Upper lobe of right lung (tissue), 1 donor: ENCODE measurements around the gene BCL11A. TPM values are rescaled to one million over a fixed set of nuclear protein-coding genes. Genes with fewer than 3 reads are reported as not detected.

ENCODE experiments used
- ATAC-seq: fragments of 200-7000 bp; cut with Tn5 transposase; one replicate; pipeline ENCODE4 v1.9.1; 2020; ENCODE audit warnings: mild to moderate bottlenecking, moderate library complexity
- DNase-seq: peaks from one replicate; pipeline ENCODE4 v3.0.0-alpha.2; 2020
- H3K27ac ChIP-seq: fragments of 200-600 bp; one replicate; pipeline ENCODE4 v1.8.0; 2022
- H3K27me3 ChIP-seq: fragments of 200-600 bp; one replicate; pipeline ENCODE4 v1.8.0; 2022; ENCODE audit warnings: mild to moderate bottlenecking
- H3K36me3 ChIP-seq: fragments of 200-600 bp; one replicate; pipeline ENCODE4 v1.8.0; 2022
- H3K4me1 ChIP-seq: fragments of 200-600 bp; one replicate; pipeline ENCODE4 v1.8.0; 2022
- H3K4me3 ChIP-seq: fragments of 200-600 bp; one replicate; pipeline ENCODE4 v1.8.0; 2022; ENCODE audit warnings: mild to moderate bottlenecking
- H3K9me3 ChIP-seq: fragments of 200-600 bp; one replicate; pipeline ENCODE4 v1.8.0; 2022
- CTCF ChIP-seq: fragments of 200-600 bp; IDR thresholded peaks from one replicate; pipeline ENCODE4 v1.8.0; 2022; ENCODE audit warnings: antibody characterized with exemption
- intact Hi-C: fragments of 100-400 bp; cut with DNase I; formaldehyde crosslinking; loops from one replicate; pipeline ENCODE4 v1.11.0; 2022
- total RNA-seq: library from RNA; stranded (reverse); fragmentation: NEBNext Ultra II Directional; extraction: Animal tissue kit (Norgen Biotek cat#: 25700); gene quantifications from one replicate; pipeline ENCODE4 v1.2.1, GENCODE V29; 2021
- donor health status: DM: no; HTN: yes; CAD: no; lungs with severe emphysema.

Gene BCL11A
- total RNA-seq, 1 donor from 2014 or later: 10.3 TPM

- no peak for TF ChIP-seq CTCF
- DNase-seq (no peak), ATAC-seq (no peak)
- Histone ChIP-seq H3K9me3 (no peaks in the 10 kb centered on the region), H3K27ac (no peak overlapping the region), H3K4me1 (no peaks in the 10 kb centered on the region), H3K27me3 (no peaks in the 10 kb centered on the region), H3K4me3 (no peak overlapping the region), H3K36me3 (no peaks in the 10 kb centered on the region)
- intact Hi-C loops: no loop called here
Observed at GRCh38 chr2:60446413-60447267, 106.8 kb downstream of the BCL11A start.

GRCh38 chr2:60445684-60446179, 107.7 kb downstream of the BCL11A start:
- TF ChIP-seq CTCF: no peak
- DNase-seq: no peak

GRCh38 chr2:60442608-60443007, 110.8 kb downstream of the BCL11A start:
- Histone ChIP-seq H3K36me3 (no peaks in the 10 kb centered on the region), H3K27me3 (no peaks in the 10 kb centered on the region), H3K9me3 (no peaks in the 10 kb centered on the region), H3K4me3 (no peak overlapping the region), H3K4me1 (no peaks in the 10 kb centered on the region), H3K27ac (no peak overlapping the region)
- intact Hi-C loops: no loop called here
- TF ChIP-seq CTCF: no peak
- ATAC-seq: no peak
- DNase-seq: no peak

More at GRCh38 chr2:60445684-60446179, 107.7 kb downstream of the BCL11A start:
- Histone ChIP-seq H3K36me3 (no peaks in the 10 kb centered on the region), H3K27ac (no peak overlapping the region), H3K27me3 (no peaks in the 10 kb centered on the region), H3K9me3 (no peaks in the 10 kb centered on the region), H3K4me1 (no peaks in the 10 kb centered on the region), H3K4me3 (no peak overlapping the region)
- intact Hi-C loops: no loop called here
- ATAC-seq: no peak

- Histone ChIP-seq H3K4me1 (no peaks in the 10 kb centered on the region), H3K27ac (no peak overlapping the region), H3K27me3 (no peaks in the 10 kb centered on the region), H3K4me3 (no peak overlapping the region), H3K36me3 (no peaks in the 10 kb centered on the region), H3K9me3 (no peaks in the 10 kb centered on the region)
- intact Hi-C loops: no loop called here
- ATAC-seq (no peak), DNase-seq (no peak)
- TF ChIP-seq CTCF: no peak
Observed at GRCh38 chr2:60441800-60442199, 111.7 kb downstream of the BCL11A start.

- H3K4me3 ChIP-seq: no peak overlapping the region
- no peak for TF ChIP-seq CTCF
- intact Hi-C loops: no loop called here
- ATAC-seq (no peak), DNase-seq (no peak)
- no peaks in the 10 kb centered on the region for H3K36me3 ChIP-seq
- no peaks in the 10 kb centered on the region for H3K4me1 ChIP-seq
- H3K9me3 ChIP-seq: no peaks in the 10 kb centered on the region
- H3K27ac ChIP-seq: no peak overlapping the region
- no peaks in the 10 kb centered on the region for H3K27me3 ChIP-seq
Observed at GRCh38 chr2:60440767-60441163, 112.7 kb downstream of the BCL11A start.
